ENCODE measurements around the gene PLPP4.

PLPP4 gene

GRCh38 chr10:120614680-120615079 lies 157.7 kb downstream of the PLPP4 start:
- ATAC-seq = peak; percentile 37; the same call in 1 of the 3 replicates

GRCh38 chr10:120616311-120616911 lies 159.4 kb downstream of the PLPP4 start:
- ATAC-seq = no peak
- no peak for TF ChIP-seq PATZ1 (CRISPR knock-in tag; IDR thresholded peaks at IDR 0.05; ENCODE audit: borderline replicate concordance)
- TF ChIP-seq TOX (CRISPR knock-in tag; IDR thresholded peaks at IDR 0.05; ENCODE audit: borderline replicate concordance) = no peak
- no peak for TF ChIP-seq GLIS3 (CRISPR knock-in tag; IDR thresholded peaks at IDR 0.05)
- no peak for TF ChIP-seq TSHZ2 (CRISPR knock-in tag; IDR thresholded peaks at IDR 0.05)
- no peak for TF ChIP-seq CSDC2 (CRISPR knock-in tag; IDR thresholded peaks at IDR 0.05)
- no peak for TF ChIP-seq ESRRG (CRISPR knock-in tag; IDR thresholded peaks at IDR 0.05)
- no peak for TF ChIP-seq ISL1 (CRISPR knock-in tag; IDR thresholded peaks at IDR 0.05)
- no peak for TF ChIP-seq ZFP30 (CRISPR knock-in tag; IDR thresholded peaks at IDR 0.05)
- no peak for TF ChIP-seq PPARA (CRISPR knock-in tag; IDR thresholded peaks at IDR 0.05; ENCODE audit: borderline replicate concordance)
- no peak for TF ChIP-seq ZFP3 (CRISPR knock-in tag; IDR thresholded peaks at IDR 0.05)
- TF ChIP-seq ARNTL (CRISPR knock-in tag; IDR thresholded peaks at IDR 0.05; ENCODE audit: borderline replicate concordance, low read depth) = no peak
- TF ChIP-seq ZNF565 (CRISPR knock-in tag; conservative IDR thresholded peaks at IDR 0.05; ENCODE audit: low read depth) = no peak

More at GRCh38 chr10:120614680-120615079, 157.7 kb downstream of the PLPP4 start:
- TF ChIP-seq ARNTL (CRISPR knock-in tag; IDR thresholded peaks at IDR 0.05; ENCODE audit: borderline replicate concordance, low read depth) (no peak), CSRNP3 (CRISPR knock-in tag; IDR thresholded peaks at IDR 0.05) (no peak), GLIS3 (CRISPR knock-in tag; IDR thresholded peaks at IDR 0.05) (no peak), TCF4 (CRISPR knock-in tag; IDR thresholded peaks at IDR 0.05; ENCODE audit: borderline replicate concordance) (no peak), TOX (CRISPR knock-in tag; IDR thresholded peaks at IDR 0.05; ENCODE audit: borderline replicate concordance) (no peak), ESRRG (CRISPR knock-in tag; IDR thresholded peaks at IDR 0.05) (no peak), CSDC2 (CRISPR knock-in tag; IDR thresholded peaks at IDR 0.05) (no peak), ISL1 (CRISPR knock-in tag; IDR thresholded peaks at IDR 0.05) (no peak), PATZ1 (CRISPR knock-in tag; IDR thresholded peaks at IDR 0.05; ENCODE audit: borderline replicate concordance) (no peak), TSHZ2 (CRISPR knock-in tag; IDR thresholded peaks at IDR 0.05) (no peak), SNAI2 (CRISPR knock-in tag; IDR thresholded peaks at IDR 0.05) (no peak), POU6F1 (CRISPR knock-in tag; IDR thresholded peaks at IDR 0.05; ENCODE audit: borderline replicate concordance, low read depth) (no peak)

All from SK-N-SH treated with all-trans-retinoic acid at 6 μM for 48 hours (cell line).